NT2/D1 (cell line): Measurements from ENCODE around the gene SNX14.

Experiments used
- SUZ12 ChIP-seq: IDR thresholded peaks from 2 replicates; pipeline ENCODE4 v1.6.1; 2011; ENCODE audit not compliant: insufficient read length, insufficient read depth; ENCODE audit errors: extremely low read depth
- YY1 ChIP-seq: IDR thresholded peaks from 2 replicates; pipeline ENCODE4 v1.6.1; 2011; ENCODE audit not compliant: insufficient read length, insufficient read depth
- ZNF274 ChIP-seq: IDR thresholded peaks from 2 replicates; pipeline ENCODE4 v1.6.1; 2011; ENCODE audit warnings: mild to moderate bottlenecking, low read depth, low read length

DNA sequence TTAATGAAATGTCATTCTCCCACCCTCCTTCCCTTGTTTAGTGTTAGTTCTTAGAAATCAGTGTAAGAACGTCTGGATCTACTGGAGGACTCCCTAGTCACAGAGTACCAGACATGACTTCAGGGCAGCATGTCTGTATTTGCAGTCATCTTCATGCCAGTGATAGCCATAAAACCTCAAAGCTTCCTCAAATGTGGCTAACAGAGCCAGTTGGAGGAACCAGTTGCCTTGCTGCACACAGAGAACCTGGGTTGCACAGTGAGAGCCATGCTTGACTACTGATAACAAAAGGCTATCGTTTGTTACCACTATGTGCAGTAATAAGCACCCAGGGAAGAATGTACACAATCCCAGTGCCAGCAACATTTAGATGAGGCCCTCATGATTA lies 123.6 kb downstream of the SNX14 start:
- TF ChIP-seq SUZ12 = no peak
- no peak for TF ChIP-seq ZNF274
- TF ChIP-seq YY1 = no peak
